GM19240 (cell line): Measurements from ENCODE around the gene HRH4.

Experiments used
- DNase-seq: peaks from one replicate; pipeline ENCODE4 v3.0.0; 2011; ENCODE audit warnings: low spot score; ENCODE audit not compliant: insufficient read length

Gene HRH4

DNA sequence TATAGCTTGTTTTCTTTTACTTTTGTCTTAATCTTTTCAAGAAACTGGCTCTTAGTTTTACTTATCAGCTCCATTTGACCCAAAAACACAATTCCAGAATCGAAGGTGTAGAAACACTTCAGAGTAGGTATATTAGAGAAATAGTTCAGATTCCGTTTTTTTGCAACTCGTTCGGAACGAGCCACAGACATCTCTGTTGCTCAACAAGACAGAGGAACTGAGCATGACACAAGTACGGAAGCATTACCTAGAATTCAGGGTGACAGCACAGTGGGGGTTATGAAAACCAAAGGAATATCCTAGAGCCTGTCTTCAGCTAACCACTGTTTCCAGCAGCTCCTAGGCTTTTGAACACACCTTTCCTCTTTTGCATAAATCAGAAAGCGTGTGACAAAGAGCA, 5.0 kb downstream of the HRH4 start:
- no peak for DNase-seq

DNA sequence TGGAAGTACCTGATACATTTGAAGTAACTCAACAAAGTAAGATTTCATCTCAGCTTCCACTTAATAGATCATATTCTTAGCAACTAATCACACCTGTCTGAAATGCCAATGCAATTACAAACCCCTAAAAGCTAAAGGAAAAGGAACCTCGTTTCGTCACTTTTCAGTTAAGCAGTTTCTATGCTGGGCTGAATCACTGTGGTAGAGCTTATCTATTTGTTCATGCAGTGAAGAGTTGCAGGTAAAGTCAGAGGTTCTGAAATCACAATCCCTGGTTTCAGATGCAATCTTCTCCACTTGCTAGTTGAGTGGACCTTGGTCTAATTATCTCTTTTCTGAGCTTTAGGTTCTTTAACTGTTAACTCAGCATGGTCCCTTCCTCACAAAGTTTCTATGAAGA, 6.3 kb downstream of the HRH4 start:
- no peak for DNase-seq

DNA sequence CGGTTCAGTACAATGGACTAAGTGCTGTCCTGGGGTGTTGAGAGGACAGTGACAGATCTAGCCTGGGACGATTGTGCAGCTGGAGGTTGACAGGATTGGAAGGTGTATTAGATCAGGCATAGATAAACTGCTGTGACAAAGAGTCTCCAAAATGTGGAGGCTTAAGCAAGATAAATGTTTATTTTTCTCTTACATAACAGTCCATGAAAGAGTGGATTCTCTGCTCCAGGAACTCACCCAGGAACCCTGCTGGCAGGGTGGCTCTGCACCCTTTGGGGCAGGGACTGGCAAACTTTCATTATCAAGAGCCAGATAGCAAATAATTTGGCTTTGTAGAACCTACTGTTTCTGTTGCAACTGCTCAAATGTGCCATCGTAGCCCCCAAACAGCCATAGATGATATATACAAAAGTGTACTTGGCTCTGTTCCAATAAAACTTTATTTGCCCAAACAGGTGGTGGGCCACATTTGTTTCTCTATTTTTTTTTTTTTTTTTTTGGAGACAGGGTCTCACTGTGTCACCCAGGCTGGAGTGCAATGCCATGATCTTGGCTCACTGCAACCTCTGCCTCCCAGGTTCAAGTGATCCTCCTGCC, 9.7 kb downstream of the HRH4 start:
- no peak for DNase-seq

DNA sequence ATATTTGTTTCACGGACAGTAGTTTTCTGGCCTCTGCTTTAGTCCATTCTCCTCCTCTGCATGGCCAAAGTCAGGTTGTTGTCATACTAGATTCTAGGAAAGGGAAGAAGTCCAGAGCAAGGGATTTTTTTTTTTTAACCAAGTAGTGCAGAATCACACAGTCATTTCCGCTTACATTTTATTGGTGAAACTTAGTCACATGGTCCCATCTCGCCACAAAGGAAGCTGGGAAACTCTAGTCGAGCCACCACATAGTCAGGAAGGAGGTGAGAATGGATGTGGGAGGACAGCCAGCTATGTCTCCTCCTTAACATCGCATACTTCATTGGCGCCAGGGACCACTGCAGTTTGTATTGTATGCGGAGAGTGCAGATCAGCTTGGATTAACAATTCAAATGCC, 10.4 kb downstream of the HRH4 start:
- no peak for DNase-seq

DNA sequence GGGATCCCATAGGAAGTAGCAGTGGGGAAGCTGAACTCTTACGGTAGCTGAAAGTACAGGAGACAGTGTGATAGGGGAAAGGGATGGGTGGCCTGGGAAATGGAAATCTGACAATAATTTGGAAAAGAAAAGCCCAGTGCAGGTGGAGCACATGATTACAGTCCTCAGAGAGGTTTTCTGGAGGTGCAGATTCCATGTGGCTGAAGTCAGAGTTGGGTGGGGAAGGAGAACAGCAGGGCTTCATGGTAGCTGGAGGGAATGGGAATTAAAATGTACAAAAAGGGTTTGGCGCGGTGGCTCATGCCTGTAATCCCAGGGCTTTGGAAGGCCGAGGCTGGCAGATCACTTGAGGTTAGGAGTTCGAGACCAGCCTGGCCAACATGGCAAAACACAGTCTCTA, 12.2 kb downstream of the HRH4 start:
- no peak for DNase-seq

DNA sequence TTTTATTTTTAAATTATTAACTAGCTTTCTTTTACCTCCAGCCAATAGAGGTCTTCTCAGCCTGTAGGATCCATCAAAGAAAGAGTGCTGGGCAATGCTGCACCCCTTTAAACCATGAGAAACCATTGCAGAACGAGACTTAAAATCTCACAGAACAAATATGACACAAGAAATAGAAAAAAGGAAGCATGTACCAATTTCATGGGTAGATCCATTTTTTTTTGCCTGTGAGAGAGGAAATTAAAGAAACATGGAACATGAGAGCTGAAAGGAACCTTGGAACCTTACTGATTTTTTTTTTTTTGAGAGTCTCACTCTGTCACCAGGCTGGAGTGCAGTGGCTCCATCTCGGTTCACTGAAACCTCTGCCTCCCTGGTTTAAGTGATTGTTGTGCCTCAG, 14.0 kb downstream of the HRH4 start:
- DNase-seq = no peak

DNA sequence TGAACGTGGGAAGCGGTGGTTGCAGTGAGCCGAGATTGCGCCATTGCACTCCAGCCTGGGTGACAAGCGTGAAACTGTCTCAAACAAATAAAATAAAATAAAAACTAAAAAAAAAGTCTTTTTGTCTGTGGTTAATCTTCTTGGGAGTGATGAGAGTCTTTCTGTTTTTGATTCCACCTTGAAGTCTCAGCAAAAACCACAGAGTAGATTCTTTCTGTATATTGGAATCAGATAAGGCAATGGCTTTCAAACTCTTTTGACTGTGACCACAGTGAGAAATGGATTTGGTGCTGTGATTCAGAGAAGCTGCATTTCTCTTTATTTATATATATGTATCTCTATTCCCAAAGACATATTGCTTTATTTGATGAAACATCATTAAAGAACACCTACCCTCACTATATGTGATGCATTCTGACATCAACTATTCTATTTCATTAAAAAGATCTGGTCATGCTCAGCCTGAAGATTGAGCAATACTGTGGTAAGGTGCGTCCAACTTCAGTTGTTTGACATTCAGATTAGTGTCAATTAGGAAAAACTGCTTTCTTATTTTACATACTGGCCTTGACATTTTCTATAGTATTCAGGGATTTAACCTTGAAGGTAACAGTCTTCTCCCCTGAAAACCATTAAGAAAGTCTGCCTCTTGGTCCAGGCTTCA, 15.6 kb downstream of the HRH4 start:
- DNase-seq = no peak

DNA sequence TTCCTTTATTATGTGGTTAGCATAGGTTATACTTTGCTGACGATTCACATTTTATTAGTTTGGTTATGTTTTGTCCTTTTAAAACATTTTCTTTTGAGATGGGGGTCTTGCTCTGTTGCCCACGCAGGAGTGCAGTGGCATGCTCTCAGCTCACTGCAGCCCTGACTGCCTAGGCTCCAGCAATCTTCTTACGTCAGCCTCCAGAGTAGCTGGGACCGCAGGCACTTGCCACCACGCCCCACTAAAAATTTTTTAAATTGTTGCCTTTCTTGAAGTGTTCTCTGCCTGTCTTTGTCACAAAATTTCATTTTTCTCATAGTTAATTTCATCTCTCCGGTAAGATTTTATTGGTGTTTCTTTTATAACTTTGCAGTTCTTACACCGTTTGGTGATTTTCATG, 18.9 kb downstream of the HRH4 start:
- DNase-seq = no peak

DNA sequence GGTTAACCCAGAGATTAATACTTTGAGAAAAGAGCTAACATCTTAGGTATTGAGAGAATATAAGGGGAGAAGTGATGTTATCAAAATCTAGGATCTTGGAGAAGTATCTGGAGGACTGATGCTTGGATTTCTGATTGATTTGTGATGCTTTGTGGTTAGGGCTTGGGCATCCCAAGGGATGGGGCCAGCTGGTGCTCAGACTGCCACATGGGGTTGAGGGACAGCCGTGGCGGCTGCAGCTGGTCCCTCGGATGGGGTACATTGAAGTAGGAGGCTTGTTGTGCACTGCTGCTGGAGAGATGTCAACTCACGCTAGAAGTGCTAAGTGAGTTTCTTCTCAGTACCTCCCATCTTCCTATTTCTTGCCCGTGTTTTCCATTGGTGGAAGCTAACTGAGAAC, 22.4 kb downstream of the HRH4 start:
- no peak for DNase-seq

DNA sequence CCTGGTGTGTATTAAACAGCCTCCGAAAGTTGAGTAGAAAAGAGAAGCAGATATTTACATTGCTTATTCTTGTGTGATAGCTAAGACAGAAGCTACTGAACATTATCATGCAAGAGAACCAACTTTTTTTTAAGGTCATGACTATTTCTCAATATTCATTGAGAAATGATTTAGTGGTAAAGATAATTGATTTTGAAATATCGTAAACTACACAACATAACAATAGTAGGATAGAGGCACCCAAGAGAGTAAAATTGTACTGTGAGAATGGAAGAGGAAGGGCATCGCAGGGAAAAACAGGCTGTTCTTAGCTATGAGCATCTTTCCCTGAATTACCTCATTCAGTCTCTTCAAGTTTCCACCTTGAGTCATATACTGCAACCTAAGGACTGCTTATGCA, 25.2 kb downstream of the HRH4 start:
- DNase-seq = no peak

DNA sequence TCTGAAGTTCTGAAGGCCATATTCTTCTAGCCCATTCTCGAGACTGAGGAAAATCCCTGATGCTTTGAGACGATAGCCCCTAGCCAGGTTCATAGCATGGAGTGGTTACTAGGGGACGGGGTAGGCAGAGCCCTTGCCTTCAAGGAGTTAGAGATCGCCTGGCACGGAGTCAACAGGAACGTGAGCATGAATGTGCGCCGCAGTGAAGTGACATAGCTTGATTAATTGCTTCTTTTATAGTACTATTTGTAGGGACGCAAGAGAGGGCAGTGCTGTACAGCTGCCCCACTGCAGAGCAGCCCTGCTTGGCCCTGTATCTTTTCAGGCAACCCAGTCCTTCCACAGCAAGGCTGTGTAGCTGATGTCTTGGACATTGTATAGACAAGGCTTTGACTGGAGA, 26.2 kb downstream of the HRH4 start:
- no peak for DNase-seq

DNA sequence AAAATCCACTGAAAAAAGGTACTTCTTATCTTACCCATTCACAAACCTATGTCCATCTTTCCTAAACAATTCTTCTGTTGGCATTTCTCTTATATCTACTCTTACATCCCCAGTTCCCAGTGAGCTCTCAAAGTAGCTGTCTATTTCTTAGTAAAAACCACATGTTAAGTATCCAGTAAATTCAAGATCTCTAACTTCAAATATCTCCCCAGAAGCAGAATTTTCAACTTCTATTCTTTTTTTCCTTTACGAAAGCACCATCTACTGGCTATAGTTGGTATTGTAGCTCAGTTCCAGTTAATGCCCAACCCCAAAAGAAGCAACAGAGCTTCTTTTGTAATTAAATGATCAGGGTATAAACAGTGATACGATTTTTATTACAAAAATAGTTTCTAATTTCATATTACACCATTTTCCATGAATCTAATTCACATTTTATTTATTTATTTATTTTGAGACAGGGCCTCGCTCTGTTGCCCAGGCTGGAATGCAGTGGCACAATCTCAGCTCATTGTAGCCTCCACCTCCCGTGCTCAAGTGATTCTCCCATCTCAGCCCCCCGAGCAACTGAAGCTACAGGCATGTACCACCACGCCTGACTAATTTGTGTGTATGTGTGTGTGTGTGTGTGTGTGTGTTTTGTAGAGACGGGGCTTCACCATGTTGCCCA, 28.5 kb downstream of the HRH4 start:
- DNase-seq = no peak

DNA sequence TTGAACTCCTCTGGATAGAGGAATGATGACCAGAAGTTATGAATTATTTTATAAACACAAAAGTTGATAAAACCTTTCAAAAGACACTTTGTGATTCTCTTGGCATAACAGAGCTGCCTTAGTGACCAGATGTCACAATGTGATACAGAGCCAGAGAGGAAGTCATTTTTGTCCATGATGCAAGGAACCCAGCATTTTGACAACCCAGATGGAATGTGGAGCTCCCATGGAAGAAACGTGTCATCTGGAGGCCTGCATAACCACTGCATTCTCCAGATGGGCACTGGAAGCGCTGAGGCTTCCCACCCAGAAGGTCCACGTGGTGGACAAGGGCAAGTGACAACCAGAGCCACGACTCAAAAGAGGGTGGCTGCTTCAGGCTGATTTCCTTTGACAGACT, 30.1 kb downstream of the HRH4 start:
- DNase-seq = no peak

DNA sequence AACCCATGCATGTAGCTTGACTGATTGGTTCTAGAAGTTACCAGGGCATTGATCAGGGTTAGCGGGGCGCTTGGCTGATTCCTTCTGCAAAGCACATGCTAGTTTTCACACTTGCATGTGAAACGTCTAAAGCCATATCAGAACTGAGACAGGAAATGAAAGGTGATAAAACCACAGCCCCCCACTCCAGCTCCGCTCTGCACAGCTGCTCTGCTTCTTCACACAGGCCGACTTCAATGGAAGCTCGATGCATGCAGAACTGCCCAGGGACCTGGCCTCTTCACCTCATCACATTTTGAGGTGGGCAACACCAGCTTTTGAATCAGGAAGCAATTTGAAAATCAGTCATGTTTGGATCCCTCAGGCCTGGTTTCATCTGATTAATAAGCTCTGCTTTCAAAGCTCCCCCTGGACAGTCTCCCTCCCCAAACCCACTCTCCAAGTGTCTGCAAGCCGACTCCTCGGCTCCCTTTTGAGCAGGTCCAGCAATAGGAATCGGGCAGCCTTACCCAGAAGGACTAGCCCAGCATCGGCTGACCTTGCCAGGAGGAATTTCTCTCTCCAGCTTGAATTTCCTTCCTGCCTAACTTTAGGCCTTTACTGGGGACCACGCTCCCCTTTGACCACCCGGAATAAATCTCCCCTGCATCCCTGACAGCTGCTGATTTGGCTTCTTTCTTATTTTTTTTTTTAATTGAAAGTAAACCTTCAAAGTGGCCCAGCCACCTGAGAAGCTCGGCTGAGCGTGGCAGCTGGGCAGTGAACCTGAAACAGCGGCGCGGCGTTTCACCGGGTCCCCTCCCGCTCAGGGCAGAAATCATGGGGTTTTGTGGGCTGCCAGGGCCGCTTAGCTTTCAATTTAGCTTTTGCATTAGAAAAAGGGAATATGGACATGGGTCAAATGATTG, 31.7 kb downstream of the HRH4 start:
- no peak for DNase-seq

DNA sequence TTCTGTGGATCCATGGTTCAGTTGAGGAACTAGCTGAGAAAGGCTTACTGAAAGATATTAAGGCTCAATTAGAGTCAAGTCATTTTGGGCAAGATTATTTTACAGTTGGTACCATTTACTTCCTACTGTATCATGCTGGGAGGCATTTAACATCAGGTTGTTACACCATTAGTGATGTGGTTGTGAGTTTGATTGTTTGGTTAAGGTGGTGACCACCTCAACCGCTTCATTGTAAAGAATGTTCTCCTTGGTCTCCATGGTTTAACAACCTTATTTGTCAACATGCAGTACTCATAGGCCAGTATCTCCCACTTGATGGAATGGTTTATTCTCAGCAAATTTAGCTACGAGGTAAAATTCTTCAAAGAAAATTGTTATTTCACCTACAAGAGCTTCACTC, 34.1 kb downstream of the HRH4 start:
- DNase-seq = no peak

DNA sequence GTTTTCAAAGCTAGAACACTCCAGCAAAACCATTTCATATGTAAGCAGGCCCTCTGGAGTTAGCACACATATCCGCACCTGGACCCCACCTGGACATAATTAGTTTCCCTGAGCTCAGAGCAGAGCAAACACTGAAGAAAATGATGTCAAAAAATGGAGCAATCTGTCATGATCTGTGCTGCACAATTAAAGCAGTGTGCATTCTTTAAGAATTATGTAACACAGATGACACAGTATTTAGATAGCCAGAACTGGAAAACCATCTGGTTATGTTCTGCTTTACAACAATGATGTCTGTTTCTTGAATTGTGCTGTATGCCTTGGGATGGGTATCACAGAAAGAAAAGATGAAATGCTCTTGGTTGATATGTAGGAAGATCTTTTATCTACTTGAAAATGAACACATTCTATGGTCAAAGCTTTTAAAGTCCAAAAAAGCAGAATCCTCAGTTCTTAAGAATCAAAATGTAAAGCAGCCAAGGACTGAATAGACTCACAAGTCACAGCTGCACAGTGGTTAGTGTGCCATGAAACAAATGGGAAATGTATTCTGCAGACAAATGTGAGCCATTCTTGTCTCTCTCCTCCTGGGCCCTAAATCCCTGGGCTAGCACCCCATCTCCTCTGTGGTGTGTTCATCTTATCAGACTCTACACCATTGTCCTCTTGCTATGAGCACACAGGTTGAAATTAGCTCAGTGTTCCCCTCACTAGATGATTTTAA, 36.8 kb downstream of the HRH4 start:
- no peak for DNase-seq

DNA sequence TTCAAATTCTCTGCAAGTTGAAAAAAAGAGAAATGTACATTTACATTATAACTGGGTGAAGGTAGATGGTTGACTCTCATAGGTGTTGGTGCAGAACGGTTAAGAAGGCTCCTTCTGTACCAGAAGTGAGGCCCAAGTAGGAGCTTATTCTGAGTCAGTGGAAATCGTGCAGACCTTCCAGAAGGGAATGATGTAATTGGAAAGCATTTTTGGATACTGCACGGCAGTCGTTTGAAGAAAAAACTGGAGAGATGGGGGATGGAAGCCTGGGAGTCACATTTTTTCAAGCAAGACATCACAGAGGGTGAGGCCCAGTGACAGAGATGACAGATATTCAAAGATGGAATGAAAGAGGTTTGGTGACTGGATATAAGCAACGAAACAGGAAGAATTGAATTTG, 39.4 kb downstream of the HRH4 start:
- no peak for DNase-seq

DNA sequence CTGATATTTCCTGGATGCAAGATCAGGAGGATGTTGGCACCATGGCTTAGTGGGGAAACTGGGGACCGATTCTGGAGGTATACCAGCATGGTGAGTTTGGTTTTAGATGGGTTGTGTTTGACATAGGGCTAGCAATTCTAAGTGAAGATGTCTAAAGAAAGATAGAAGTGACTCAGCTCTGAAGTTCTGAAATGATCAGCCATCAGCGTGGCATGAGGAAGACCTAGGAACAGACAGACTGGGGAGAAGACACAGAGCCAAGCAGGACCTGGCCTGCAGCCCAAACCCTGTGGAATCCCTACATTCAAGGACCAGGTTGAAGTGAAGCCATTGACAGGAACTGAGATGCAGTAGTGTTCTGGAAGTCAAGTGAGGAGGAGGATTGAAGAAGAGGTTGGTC, 39.8 kb downstream of the HRH4 start:
- no peak for DNase-seq

DNA sequence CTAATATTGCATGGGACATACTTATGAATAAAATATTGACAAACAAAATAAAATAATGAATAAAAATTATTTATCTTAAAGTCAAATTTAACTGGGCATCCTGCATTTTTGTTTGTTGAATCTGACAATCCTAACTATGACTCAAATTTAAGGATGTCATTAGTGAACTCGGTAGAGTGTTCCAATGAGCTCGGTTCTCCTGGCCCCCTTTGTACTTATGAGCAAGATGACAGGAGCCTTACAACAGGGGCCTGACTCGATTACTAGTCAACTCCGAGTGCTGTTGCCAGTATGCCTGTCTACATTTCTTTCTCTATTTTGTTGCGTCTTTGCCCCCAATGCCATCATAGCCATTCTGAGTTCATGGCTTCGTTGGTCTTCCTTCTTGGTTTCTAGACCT, 40.3 kb downstream of the HRH4 start:
- DNase-seq = no peak

DNA sequence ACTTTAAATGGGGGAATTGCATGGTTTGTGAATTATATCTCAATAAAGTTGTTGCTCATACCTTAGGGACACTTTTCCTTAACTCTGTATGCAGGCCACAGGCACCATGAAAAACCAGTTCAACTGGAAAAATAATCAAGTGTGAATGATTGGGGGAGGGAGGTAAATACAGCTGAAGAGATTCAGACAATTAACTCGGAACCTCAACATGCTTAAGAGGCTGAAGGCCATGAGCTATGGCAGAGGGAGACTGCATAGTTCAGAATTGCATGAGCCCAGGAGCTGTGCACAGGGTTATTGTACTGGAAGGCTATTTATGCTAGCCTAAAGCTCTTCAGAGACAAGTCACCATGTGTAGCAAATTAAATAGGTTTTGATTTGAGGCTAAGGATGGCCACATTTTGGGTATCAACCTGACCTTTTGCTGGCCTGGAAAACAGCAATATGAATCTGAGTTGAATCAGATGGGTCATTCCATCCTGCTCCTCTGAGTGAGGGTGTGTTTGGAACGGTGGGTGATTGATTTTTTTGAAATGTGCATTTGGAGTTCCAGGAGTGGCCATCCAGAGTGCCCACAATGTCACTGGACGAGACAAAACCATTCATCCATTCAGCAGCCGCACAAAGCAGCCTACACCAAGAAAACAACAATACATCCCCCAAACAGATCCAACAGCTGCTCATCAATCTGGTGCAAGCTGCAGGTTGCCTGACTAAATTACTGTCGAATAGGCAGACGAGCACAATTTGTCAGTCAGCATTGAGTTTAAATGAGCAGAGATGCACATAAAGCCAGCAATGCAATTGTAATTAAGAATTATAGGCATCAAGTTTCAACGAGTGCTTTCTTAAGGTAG, 42.5 kb downstream of the HRH4 start:
- no peak for DNase-seq

DNA sequence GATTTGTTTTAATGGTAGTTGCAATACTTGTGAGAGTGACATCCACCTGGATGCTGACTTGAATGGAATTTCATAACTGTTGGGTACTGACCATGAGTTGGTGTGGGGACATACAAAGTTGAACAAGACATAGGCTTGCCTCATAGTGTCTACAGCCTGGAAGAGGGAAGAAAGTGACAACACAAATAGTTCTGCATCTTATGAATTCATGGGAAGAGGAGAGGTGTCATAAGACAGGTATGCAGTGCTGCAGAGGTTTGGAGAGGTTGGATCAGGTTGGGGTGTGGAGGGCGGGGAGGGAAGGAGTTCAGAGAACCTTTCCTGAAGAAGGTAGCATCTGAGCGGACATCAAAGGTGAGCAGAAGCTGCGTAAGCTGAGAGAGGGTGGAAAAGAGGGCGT, 44.0 kb downstream of the HRH4 start:
- no peak for DNase-seq
